ENCODE results near the gene SAMD14.

Gene SAMD14

DNA sequence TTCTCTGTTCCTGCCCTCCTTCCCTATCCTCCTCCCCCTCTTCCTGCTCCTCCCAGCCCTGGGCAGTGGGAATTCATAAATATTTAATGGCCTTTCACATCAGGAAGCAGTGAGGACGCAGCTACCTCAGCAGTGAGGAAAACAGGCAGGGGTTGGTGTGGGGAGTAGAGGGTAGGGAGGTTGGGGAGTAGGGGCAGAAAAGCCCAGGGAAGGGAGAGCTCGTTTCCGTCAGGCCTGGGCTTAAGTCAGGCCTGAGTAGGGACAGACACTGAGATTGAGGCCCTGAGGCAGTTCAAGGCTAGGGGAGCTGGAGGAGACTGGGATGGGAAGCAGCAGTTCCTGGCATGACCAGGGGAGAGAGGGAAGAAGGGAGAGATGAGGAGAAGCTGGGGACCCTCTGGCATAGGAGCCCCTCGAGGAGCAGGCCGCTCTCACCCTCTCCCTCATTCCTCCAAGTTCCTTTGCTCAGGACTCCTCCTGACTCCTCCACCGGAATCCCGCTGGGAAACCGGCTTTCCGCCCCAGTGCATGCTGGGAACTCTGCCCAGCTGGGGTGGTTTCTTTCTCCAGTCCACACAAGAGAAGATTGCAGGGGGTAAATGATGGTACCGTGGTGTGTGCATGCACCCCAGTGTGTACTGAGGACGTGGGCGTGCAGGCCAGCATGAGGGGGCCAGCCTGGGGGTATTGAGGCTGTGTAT, 6.2 kb downstream of the SAMD14 start:
- Mint-ChIP-seq H3K27ac (no peak overlapping the region), H3K27me3 (ENCODE audit: low read depth) (peaks cover 67% of the 10 kb centered on the region), H3K9me3 (no peaks in the 10 kb centered on the region), H3K4me1 (ENCODE audit: low read depth) (peaks cover 12% of the 10 kb centered on the region), H3K4me3 (no peak overlapping the region), H3K36me3 (ENCODE audit: low read depth) (no peaks in the 10 kb centered on the region)
- DNase-seq (ENCODE audit: low spot score): no peak

DNA sequence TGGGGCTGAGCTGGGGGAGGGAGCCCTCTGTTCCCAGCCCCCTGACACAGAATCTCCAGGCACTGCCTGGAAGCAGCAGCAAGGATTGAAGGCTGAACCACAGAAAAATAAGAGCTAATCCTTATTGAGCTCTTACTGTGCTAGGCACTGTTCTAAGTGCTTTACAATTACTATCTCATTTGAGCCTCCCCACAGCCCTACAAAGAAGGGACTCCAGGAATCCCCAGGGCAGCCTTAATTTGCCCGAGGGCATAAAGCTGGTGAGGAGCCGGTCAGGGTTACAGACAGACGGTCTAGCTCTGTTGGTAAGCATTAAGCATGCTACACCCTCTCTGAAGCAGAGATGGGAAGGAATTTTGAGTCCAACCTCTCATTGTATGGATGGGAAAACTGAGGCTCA, 7.0 kb downstream of the SAMD14 start:
- H3K27me3 Mint-ChIP-seq (ENCODE audit: low read depth): peaks cover 66% of the 10 kb centered on the region
- peaks cover 5% of the 10 kb centered on the region for H3K4me1 Mint-ChIP-seq (ENCODE audit: low read depth)
- DNase-seq (ENCODE audit: low spot score): no peak
- H3K9me3 Mint-ChIP-seq: no peaks in the 10 kb centered on the region
- no peaks in the 10 kb centered on the region for H3K36me3 Mint-ChIP-seq (ENCODE audit: low read depth)
- H3K27ac Mint-ChIP-seq: no peak overlapping the region
- H3K4me3 Mint-ChIP-seq: no peak overlapping the region

DNA sequence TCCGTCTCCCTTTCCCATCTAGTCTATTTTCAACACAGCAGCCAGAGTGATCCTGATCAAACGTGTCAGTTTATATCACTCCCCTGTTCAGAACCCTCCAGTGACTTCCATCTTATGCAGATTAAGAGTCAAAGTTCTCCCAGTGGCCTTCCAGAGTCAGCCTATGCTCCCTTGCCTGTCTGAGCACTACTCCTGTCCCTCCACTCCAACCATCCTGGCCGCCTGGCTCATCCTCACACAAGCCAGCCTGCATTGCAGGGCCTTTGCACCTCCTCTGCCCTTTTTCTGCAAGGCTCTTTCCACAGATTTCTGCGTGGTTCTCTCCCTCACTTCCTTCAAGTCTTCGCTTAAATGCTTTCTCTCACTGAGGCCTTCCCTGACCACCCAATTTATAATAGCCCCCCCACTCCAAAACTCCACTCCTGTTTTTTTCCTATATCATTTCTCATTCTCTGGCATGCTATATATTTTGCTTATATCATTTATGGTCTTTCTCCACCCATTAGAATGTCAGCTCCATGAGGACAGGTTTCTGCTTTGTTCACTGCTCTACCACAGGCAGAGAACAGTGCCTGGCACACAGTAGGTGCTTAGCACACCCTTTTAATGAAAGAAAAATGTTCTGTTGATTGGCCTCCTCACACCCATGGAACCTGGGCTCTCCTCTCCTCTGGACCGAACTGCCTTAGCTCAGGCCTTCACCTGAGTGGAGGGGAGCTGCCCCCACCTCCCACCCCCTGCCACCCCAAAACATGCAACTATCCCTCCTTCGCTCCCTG, 9.3 kb downstream of the SAMD14 start:
- peaks cover 68% of the 10 kb centered on the region for H3K27me3 Mint-ChIP-seq (ENCODE audit: low read depth)
- no peaks in the 10 kb centered on the region for H3K9me3 Mint-ChIP-seq
- DNase-seq (ENCODE audit: low spot score): no peak
- peaks cover 4% of the 10 kb centered on the region for H3K4me1 Mint-ChIP-seq (ENCODE audit: low read depth)
- H3K27ac Mint-ChIP-seq: no peak overlapping the region
- no peak overlapping the region for H3K4me3 Mint-ChIP-seq
- H3K36me3 Mint-ChIP-seq (ENCODE audit: low read depth): no peaks in the 10 kb centered on the region

DNA sequence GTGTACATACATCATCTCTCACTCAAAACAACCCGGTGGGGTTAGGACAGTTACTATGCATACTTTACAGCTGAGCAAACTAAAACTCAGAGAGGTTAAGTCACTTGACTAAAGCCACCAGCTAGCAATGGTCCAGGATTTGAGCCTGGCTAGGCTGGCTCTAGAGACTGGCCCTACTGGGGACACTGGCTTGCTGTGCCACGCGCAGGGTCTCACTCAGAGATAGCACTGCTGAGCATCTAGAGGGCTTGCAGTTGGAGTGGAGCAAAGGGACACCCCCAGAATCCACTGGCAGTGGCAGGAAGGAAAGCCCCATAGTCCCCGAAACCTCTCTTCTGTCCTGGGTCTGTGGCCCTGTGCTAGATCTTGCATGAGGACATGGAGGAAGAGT, 11.1 kb downstream of the SAMD14 start:
- no peak for DNase-seq (ENCODE audit: low spot score)
- Mint-ChIP-seq H3K4me1 (ENCODE audit: low read depth) (peaks cover 10% of the 10 kb centered on the region), H3K27me3 (ENCODE audit: low read depth) (peaks cover 66% of the 10 kb centered on the region)

DNA sequence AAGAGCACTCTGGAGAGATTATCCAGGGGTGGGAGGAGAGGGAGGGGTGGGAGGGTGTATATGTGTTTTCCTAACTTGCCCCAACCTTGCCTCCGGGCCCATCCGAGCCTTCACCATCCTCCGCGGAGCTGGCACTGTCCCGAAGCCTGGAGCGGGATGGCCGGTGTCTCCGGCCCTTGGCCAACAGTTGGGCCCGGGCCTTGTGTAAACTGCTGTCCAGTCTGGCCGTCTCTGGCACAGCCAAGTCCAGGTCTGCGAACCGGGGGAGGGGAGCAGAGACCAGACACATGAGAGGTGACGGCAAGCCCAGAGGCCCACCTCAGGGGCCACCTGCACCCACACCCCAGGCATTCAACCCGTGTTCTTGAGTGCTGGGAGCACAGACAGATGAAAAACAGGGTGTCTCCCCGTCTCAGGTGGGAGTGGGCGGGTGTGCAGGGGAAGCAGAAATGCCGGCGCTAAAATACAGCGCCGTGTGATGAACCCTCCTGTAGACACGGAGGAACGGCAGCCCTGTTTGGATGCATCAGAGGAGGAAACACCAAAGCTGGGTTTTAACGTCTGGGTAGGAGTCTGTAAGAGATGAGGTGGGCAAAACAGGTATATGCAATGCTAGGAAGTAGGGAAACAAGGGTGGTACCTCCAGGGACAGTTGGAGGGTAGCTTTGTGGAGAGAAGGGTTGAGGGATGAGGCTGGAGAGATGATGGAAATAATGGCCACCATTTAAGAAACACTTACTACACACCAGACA, 11.7 kb downstream of the SAMD14 start:
- Mint-ChIP-seq H3K27me3 (ENCODE audit: low read depth) (peaks cover 66% of the 10 kb centered on the region), H3K36me3 (ENCODE audit: low read depth) (no peaks in the 10 kb centered on the region), H3K9me3 (no peaks in the 10 kb centered on the region), H3K27ac (no peak overlapping the region), H3K4me1 (ENCODE audit: low read depth) (peaks cover 10% of the 10 kb centered on the region), H3K4me3 (no peak overlapping the region)
- no peak for DNase-seq (ENCODE audit: low spot score)

More for the DNA sequence above, 11.1 kb downstream of the SAMD14 start:
- Mint-ChIP-seq H3K27ac (no peak overlapping the region), H3K36me3 (ENCODE audit: low read depth) (no peaks in the 10 kb centered on the region), H3K4me3 (no peak overlapping the region), H3K9me3 (no peaks in the 10 kb centered on the region)

DNA sequence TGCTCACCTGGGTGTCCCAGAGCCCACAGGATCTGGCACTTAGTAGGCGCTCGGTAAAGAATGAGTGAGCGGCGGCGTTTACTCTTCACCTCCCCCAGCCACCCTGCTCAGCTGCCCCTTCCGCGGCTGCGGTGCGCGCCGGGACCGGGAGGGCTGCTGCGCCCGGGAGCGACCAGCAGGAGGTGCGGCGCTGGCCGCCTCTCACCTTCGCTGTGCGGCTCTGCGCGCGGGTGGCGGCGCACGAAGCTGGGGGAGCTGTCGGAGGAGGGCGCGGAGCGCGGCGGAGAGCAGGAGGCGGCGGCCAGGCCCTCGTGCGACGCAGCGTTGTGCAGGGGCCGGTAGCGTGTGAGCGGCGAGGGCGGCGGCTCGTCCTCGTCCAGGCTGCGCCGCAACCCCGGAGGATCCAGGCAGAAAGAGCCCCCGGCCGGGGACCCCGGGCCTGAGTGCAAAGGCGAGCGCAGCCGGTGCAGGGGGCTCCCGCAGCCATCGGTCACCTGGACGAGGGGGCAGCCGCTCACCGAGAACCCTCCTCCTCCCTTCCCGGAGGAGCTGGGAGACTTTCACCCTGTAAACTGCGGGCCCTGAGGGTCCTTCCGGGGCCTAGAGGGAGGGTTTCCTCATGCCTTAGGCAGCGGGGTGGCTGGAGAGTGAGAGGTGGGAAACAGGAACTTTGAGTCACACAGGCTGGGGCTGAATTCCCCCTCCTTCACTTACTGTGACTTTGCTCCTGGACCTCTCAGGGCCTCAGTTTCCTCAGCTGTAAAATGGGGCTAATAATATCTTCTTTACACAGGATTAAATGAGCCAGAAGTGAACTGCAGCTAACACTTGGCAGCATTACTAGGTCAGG, 12.5 kb downstream of the SAMD14 start:
- no peaks in the 10 kb centered on the region for H3K36me3 Mint-ChIP-seq (ENCODE audit: low read depth)
- peak; percentile 55 for DNase-seq (ENCODE audit: low spot score)
- H3K4me3 Mint-ChIP-seq: peak overlapping the region; percentile 33
- no peaks in the 10 kb centered on the region for H3K9me3 Mint-ChIP-seq
- H3K27ac Mint-ChIP-seq: no peak overlapping the region
- peaks cover 60% of the 10 kb centered on the region for H3K27me3 Mint-ChIP-seq (ENCODE audit: low read depth)
- H3K4me1 Mint-ChIP-seq (ENCODE audit: low read depth): peaks cover 10% of the 10 kb centered on the region

DNA sequence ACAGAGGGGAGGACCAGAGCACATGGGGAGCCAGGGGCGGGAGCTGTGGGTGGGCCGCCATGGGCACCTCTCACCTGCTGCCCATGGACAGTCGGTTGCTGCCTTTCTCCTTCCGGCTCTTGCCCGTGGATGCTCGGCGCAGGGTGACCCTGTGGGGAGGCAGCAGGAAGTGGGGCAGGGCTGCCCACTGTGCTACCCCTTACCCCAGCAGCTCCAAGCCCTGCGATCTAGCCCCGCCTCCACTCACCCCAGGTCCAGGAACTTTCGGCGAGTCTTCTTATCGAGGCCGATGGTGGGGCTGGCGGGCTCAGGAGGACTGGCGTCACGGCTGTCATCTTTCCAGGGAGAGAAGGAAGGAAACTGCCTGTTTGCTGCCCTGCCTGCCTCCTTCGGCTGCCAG, 14.2 kb downstream of the SAMD14 start:
- peaks cover 10% of the 10 kb centered on the region for H3K4me1 Mint-ChIP-seq (ENCODE audit: low read depth)
- no peak for DNase-seq (ENCODE audit: low spot score)
- H3K27ac Mint-ChIP-seq: no peak overlapping the region
- H3K36me3 Mint-ChIP-seq (ENCODE audit: low read depth): no peaks in the 10 kb centered on the region
- H3K4me3 Mint-ChIP-seq: no peak overlapping the region
- H3K27me3 Mint-ChIP-seq (ENCODE audit: low read depth): peaks cover 46% of the 10 kb centered on the region
- H3K9me3 Mint-ChIP-seq: no peaks in the 10 kb centered on the region

DNA sequence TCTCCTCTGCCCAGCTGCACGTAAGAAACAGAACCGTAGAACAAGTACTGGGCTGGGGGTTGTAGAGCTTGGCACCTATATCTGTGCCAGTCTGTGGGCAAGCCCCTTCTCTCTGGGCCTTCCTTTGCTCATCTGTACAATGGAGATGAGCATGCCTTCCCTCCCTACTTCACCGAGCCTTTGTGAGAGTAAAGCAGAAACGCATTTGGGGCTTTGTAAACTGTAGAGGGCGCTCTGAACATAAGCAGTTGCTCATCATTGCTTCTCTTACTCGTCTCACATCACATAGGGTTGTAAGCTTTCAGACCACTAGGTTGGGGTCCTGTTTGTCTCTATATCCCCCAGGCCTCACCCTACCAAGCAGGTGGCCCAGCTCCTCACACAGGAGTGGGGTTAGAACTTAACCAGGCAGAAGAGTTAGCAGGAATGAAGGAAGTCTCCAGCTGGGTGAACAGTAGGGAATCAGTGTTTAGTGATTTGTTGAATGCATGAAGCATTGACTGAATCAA, 15.1 kb downstream of the SAMD14 start:
- Mint-ChIP-seq H3K36me3 (ENCODE audit: low read depth) (no peaks in the 10 kb centered on the region), H3K4me1 (ENCODE audit: low read depth) (peaks cover 10% of the 10 kb centered on the region), H3K9me3 (no peaks in the 10 kb centered on the region), H3K4me3 (no peak overlapping the region), H3K27me3 (ENCODE audit: low read depth) (peaks cover 39% of the 10 kb centered on the region), H3K27ac (no peak overlapping the region)
- peak; percentile 22 for DNase-seq (ENCODE audit: low spot score)

DNA sequence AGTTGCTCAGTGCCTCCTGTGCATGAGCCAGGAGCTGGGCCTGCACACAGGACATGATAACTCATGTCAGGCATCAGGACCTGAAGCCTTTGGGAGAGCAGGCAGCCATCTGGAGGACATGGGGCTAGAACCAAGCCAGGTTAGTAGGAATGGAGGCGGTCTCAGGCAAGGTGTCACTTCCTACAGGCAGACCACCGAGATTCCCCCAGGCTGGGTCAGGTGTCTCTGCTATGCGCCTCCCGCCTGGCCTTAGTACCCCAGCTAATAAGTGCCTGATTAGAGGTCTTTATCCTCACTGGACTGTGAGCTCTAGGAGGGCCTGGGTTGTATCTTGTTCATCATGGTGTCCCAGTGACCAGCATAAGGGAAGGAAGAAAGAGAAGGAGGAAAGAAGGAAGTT, 15.6 kb downstream of the SAMD14 start:
- H3K9me3 Mint-ChIP-seq: no peaks in the 10 kb centered on the region
- no peak overlapping the region for H3K4me3 Mint-ChIP-seq
- no peaks in the 10 kb centered on the region for H3K36me3 Mint-ChIP-seq (ENCODE audit: low read depth)
- no peak for DNase-seq (ENCODE audit: low spot score)
- H3K4me1 Mint-ChIP-seq (ENCODE audit: low read depth): peaks cover 10% of the 10 kb centered on the region
- no peak overlapping the region for H3K27ac Mint-ChIP-seq
- H3K27me3 Mint-ChIP-seq (ENCODE audit: low read depth): peaks cover 34% of the 10 kb centered on the region

DNA sequence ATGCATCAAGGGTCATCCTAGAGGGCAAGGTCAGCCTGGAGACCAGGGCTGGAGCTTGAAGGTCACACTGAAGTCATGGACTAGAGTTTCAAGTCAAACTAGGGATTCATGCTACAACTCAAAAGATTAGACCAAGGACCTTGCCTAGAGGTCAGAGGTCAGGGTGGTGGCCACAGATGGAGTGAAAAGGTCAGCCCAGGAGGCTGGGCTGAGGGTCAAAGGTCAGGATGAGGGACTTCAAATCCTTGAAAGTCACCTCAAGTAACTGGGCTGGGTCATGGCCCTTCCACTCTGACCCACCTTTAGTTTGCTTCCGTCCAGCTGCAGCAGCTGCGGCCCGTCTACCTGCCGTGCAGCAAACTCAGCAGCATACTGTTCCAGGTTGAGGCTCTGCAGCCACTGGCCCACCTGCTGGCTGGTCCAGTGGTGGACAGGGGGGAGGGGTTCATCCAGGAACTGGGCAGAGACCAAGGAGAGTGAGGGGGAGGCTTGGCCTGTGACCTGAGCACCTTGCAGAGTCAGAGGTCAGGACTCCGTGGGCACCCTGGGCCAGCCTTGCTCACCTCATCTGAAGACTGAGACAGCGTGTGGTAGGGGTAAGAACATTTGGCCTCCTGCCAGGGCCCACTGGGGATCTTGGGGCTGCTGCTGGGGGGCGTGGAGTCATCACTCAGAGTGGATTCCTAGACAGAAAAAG, 16.2 kb downstream of the SAMD14 start:
- peaks cover 10% of the 10 kb centered on the region for H3K4me1 Mint-ChIP-seq (ENCODE audit: low read depth)
- no peak for DNase-seq (ENCODE audit: low spot score)
- no peaks in the 10 kb centered on the region for H3K9me3 Mint-ChIP-seq
- H3K36me3 Mint-ChIP-seq (ENCODE audit: low read depth): no peaks in the 10 kb centered on the region
- H3K27me3 Mint-ChIP-seq (ENCODE audit: low read depth): peaks cover 28% of the 10 kb centered on the region
- H3K27ac Mint-ChIP-seq: no peak overlapping the region
- H3K4me3 Mint-ChIP-seq: no peak overlapping the region

DNA sequence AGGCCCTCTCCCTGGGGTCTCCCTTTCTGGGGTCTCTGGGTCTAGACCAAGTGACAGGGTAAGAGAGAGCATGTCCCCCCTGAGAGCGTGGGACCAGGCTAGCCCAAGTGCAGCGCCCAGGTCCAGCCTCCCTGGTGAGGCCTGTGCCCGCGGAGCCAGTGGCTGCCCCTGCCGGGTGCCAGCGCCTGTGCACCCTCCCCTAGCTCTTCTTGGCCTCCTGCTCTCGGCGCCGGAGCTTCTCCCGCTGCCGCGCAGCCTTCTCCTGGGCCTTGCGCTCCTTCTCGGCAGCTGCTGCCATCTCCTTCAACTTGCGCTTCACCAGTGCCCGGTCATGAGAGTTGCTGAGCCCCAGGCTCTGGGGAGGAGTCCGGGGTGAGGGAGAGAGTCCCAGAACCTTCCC, 17.3 kb downstream of the SAMD14 start:
- Mint-ChIP-seq H3K4me3 (no peak overlapping the region), H3K4me1 (ENCODE audit: low read depth) (peaks cover 10% of the 10 kb centered on the region), H3K27me3 (ENCODE audit: low read depth) (peaks cover 18% of the 10 kb centered on the region), H3K36me3 (ENCODE audit: low read depth) (no peaks in the 10 kb centered on the region), H3K27ac (no peak overlapping the region), H3K9me3 (no peaks in the 10 kb centered on the region)
- DNase-seq (ENCODE audit: low spot score): no peak

DNA sequence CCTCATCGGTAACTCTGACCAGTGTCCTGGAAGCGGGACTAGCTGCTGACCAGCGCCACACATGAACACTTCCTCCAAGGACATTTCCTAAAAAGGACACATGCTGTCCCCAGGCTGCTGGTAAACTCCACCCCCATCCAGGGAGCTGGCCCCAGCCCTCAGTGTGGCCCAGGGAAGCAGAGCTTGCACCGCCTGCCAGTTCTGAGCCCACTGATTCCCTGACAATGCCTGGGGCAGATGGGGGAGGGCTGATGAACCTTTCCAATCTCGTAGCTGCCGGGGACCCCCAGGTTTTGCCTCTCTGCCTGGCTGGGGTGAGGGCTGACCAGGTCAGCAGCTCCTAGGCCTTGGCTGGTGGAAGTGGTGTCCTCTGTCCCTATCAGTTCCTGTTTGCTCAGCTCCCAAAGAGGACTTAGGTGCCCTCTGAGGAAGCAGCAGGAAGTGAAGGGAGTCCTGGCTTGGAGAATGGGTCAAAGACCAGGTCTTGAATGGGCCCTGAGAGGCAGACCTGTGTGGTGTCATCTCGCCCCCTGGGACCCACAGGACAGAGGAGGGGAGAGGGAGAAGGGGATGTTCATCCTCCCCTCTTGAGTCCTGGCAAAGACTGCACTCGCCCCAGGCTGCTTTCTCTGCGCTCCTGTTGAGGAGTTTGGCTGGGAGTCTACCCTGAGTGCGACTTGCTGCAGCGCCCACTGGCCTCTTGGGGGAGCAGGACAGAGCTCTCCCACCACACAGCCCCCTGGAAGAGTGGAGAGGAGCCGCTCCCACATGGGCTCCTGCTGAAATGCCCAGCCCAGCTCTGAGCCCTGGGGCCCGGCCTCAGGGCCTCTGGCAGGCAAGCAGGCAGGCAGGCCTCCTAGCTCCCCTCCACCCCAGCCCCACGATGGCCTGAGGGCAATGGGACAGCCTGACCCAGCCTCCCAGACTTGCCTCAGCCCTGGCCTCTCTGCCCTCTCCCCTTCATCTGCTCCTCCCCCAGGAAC, 18.0 kb downstream of the SAMD14 start:
- H3K4me3 Mint-ChIP-seq: no peak overlapping the region
- peaks cover 10% of the 10 kb centered on the region for H3K4me1 Mint-ChIP-seq (ENCODE audit: low read depth)
- no peak overlapping the region for H3K27ac Mint-ChIP-seq
- DNase-seq (ENCODE audit: low spot score): no peak
- no peaks in the 10 kb centered on the region for H3K9me3 Mint-ChIP-seq
- no peaks in the 10 kb centered on the region for H3K36me3 Mint-ChIP-seq (ENCODE audit: low read depth)
- H3K27me3 Mint-ChIP-seq (ENCODE audit: low read depth): peaks cover 14% of the 10 kb centered on the region
